ENCODE data around the gene PCDHA1.

DNA sequence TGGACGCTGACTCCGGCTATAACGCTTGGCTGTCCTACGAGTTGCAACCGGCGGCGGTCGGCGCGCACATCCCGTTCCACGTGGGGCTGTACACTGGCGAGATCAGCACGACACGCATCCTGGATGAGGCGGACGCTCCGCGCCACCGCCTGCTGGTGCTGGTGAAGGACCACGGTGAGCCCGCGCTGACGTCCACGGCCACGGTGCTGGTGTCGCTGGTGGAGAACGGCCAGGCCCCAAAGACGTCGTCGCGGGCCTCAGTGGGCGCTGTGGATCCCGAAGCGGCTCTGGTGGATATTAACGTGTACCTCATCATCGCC, 91.3 kb downstream of the PCDHA1 start:
- no peak for TF ChIP-seq CTCF (IDR thresholded peaks at IDR 0.05; ENCODE audit: borderline replicate concordance, extremely low read depth, low read length, poor library complexity, severe bottlenecking)
- no peak for TF ChIP-seq EZH2 (IDR thresholded peaks at IDR 0.05; ENCODE audit: borderline replicate concordance, low read depth, low read length, severe bottlenecking)

Measured in DND-41 (cell line).